Measurements from ENCODE around the gene ZMAT3.

The ZMAT3 gene

DNA sequence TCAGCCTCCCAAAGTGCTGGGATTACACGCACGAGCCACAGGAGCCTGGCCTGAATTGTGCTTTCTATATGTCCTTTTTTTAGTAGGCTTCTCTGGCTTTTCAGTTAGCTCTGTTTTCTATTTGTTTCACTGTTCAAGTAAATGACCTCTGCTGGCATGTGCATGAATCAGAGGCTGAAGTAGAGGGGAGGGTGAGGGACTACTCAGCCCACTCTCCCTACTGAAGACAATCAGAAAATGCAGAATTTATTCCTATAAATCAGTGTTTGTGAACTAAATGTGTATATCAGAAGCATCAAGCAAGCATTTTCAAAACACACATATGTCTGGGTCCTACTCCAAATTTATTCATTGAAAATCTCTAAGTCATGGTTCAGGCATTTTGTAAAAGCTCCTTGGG, 45.0 kb downstream of the ZMAT3 start:
- Histone ChIP-seq H3K4me1 (ENCODE audit: insufficient read depth, insufficient read length) (no peaks in the 10 kb centered on the region), H3K36me3 (ENCODE audit: insufficient read depth, insufficient read length, low read length) (peaks cover 2% of the 10 kb centered on the region), H3K4me3 (ENCODE audit: insufficient read length, low read depth) (no peak overlapping the region), H3K27me3 (ENCODE audit: insufficient read depth, insufficient read length) (no peaks in the 10 kb centered on the region), H3K9me3 (ENCODE audit: insufficient read depth, low read length) (no peaks in the 10 kb centered on the region; the same call in 1 of the 2 replicates), H3K9ac (ENCODE audit: insufficient read length, low read depth) (no peak overlapping the region)
- TF ChIP-seq YY1 (IDR thresholded peaks at IDR 0.05; ENCODE audit: insufficient read depth, insufficient read length): no peak
- TF ChIP-seq ZNF274 (IDR thresholded peaks at IDR 0.05; ENCODE audit: low read depth, low read length): no peak
- no peak for TF ChIP-seq SUZ12 (IDR thresholded peaks at IDR 0.05; ENCODE audit: extremely low read depth, insufficient read depth, insufficient read length)
- no peak for DNase-seq (ENCODE audit: low read depth, low spot score)

DNA sequence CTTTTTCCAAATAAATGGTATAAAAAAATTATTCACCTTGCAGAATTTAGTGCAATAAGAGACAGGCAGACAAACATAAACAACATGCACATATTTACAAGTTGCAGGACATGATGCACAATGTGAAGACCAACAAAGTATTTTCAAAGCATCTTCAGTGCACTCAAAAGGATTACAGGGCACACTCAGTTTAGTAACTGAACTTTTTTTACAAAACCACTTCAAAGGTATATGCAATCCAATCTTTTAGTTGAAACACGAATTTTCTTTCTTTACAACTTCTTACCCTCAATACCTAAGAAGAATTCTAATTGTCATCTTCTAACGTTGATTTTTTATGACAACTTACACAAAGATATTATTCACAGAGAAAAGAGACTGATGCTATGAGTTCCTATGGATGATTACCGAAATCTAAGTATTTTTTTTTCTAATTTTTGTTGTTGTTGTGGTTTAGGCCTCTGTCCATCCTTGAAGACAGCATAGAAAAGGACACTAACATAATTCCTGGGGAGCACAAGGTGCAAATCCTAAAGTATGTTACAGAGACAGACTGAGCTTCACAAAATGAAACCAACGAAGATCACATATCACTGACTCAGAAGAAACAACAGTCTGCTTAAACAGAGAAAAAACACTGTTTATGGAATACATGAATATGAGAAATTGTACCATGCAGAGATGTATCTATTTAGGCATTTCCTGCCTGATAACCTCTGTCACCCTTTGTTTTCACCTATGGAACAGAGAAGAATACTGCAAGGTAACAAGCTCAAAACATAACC, 50.3 kb downstream of the ZMAT3 start:
- Histone ChIP-seq H3K9ac (ENCODE audit: insufficient read length, low read depth) (no peak overlapping the region), H3K9me3 (ENCODE audit: insufficient read depth, low read length) (no peaks in the 10 kb centered on the region), H3K4me3 (ENCODE audit: insufficient read length, low read depth) (no peak overlapping the region), H3K36me3 (ENCODE audit: insufficient read depth, insufficient read length, low read length) (no peaks in the 10 kb centered on the region), H3K27me3 (ENCODE audit: insufficient read depth, insufficient read length) (no peaks in the 10 kb centered on the region), H3K4me1 (ENCODE audit: insufficient read depth, insufficient read length) (no peaks in the 10 kb centered on the region)
- DNase-seq (ENCODE audit: low read depth, low spot score): no peak
- TF ChIP-seq YY1 (IDR thresholded peaks at IDR 0.05; ENCODE audit: insufficient read depth, insufficient read length) (no peak), SUZ12 (IDR thresholded peaks at IDR 0.05; ENCODE audit: extremely low read depth, insufficient read depth, insufficient read length) (no peak), ZNF274 (IDR thresholded peaks at IDR 0.05; ENCODE audit: low read depth, low read length) (no peak)

DNA sequence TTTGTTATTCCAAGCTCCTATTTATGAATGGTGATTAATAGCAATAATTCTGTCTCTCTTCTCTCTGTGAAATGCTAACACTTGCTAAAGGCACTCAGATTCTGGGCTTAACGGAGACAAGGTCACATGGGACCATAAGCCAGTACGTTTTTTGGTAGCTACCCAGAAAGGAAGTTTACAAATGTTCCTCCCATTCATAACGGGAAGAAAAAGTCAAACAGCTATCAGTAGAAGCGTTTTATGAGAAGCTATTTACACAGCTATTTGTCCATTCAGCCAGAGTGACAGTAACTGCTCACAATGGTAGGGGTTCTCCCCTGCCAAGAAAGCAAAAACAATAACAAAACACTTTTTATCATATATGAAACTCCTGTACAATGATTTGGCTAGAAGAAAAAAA, 51.5 kb downstream of the ZMAT3 start:
- Histone ChIP-seq H3K4me3 (ENCODE audit: insufficient read length, low read depth) (no peak overlapping the region), H3K9ac (ENCODE audit: insufficient read length, low read depth) (no peak overlapping the region), H3K9me3 (ENCODE audit: insufficient read depth, low read length) (no peaks in the 10 kb centered on the region), H3K4me1 (ENCODE audit: insufficient read depth, insufficient read length) (no peaks in the 10 kb centered on the region), H3K36me3 (ENCODE audit: insufficient read depth, insufficient read length, low read length) (no peaks in the 10 kb centered on the region), H3K27me3 (ENCODE audit: insufficient read depth, insufficient read length) (no peaks in the 10 kb centered on the region)
- no peak for DNase-seq (ENCODE audit: low read depth, low spot score)
- no peak for TF ChIP-seq ZNF274 (IDR thresholded peaks at IDR 0.05; ENCODE audit: low read depth, low read length)
- TF ChIP-seq SUZ12 (IDR thresholded peaks at IDR 0.05; ENCODE audit: extremely low read depth, insufficient read depth, insufficient read length): no peak

- no peaks in the 10 kb centered on the region for H3K27me3 ChIP-seq (ENCODE audit: insufficient read depth, insufficient read length)
- no peak overlapping the region for H3K9ac ChIP-seq (ENCODE audit: insufficient read length, low read depth)
- H3K9me3 ChIP-seq (ENCODE audit: insufficient read depth, low read length): peaks cover 8% of the 10 kb centered on the region
- H3K4me1 ChIP-seq (ENCODE audit: insufficient read depth, insufficient read length): no peaks in the 10 kb centered on the region
- H3K36me3 ChIP-seq (ENCODE audit: insufficient read depth, insufficient read length, low read length): no peaks in the 10 kb centered on the region
- no peak overlapping the region for H3K4me3 ChIP-seq (ENCODE audit: insufficient read length, low read depth)
- no peak for DNase-seq (ENCODE audit: low read depth, low spot score)
- TF ChIP-seq YY1 (IDR thresholded peaks at IDR 0.05; ENCODE audit: insufficient read depth, insufficient read length): no peak
- TF ChIP-seq SUZ12 (IDR thresholded peaks at IDR 0.05; ENCODE audit: extremely low read depth, insufficient read depth, insufficient read length): no peak
- no peak for TF ChIP-seq ZNF274 (IDR thresholded peaks at IDR 0.05; ENCODE audit: low read depth, low read length)
Measured at GRCh38 chr3:179018808-179019207, 52.8 kb downstream of the ZMAT3 start.

DNA sequence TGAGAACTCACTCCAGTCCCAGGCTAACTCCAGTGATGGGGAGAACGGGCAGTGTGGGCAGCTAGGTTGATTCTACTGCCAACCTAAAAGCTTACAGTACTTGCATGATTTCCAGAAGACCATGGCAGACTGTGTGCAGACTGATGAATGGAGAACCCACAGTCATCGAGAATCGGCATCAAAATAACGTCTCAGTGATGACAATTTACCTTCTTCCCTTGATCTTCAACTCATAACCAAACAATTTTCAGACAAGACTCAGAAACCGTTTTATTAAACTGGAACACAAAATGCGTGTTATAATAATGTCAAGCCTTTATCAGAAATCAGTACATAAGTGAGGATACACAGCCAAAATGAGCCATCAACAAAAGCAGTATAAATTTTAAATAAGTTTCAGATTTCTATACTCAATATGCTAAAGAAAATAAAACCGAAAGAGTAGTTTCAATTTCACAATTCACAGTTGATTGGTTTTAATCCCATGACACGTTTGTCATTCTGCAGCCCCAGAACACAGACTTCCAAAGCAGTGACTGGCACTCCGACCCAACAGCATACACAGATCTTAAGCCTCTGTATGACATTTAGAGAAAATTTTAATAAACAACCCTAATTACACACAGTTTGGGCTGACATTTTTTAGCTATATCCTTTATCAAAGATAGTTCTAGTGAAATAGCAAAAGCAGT, 54.5 kb downstream of the ZMAT3 start:
- no peaks in the 10 kb centered on the region for H3K27me3 ChIP-seq (ENCODE audit: insufficient read depth, insufficient read length)
- TF ChIP-seq ZNF274 (IDR thresholded peaks at IDR 0.05; ENCODE audit: low read depth, low read length) (no peak), SUZ12 (IDR thresholded peaks at IDR 0.05; ENCODE audit: extremely low read depth, insufficient read depth, insufficient read length) (no peak), YY1 (IDR thresholded peaks at IDR 0.05; ENCODE audit: insufficient read depth, insufficient read length) (no peak)

GRCh38 chr3:179015551-179016020, 56.0 kb downstream of the ZMAT3 start:
- Histone ChIP-seq H3K4me3 (ENCODE audit: insufficient read length, low read depth) (no peak overlapping the region), H3K4me1 (ENCODE audit: insufficient read depth, insufficient read length) (no peaks in the 10 kb centered on the region), H3K9ac (ENCODE audit: insufficient read length, low read depth) (no peak overlapping the region), H3K27me3 (ENCODE audit: insufficient read depth, insufficient read length) (no peaks in the 10 kb centered on the region), H3K36me3 (ENCODE audit: insufficient read depth, insufficient read length, low read length) (no peaks in the 10 kb centered on the region), H3K9me3 (ENCODE audit: insufficient read depth, low read length) (peaks cover 21% of the 10 kb centered on the region)
- TF ChIP-seq YY1 (IDR thresholded peaks at IDR 0.05; ENCODE audit: insufficient read depth, insufficient read length) (no peak), SUZ12 (IDR thresholded peaks at IDR 0.05; ENCODE audit: extremely low read depth, insufficient read depth, insufficient read length) (no peak), ZNF274 (IDR thresholded peaks at IDR 0.05; ENCODE audit: low read depth, low read length) (no peak)
- DNase-seq (ENCODE audit: low read depth, low spot score): peak; percentile 75

More for the DNA sequence above, 54.5 kb downstream of the ZMAT3 start:
- peaks cover 21% of the 10 kb centered on the region for H3K9me3 ChIP-seq (ENCODE audit: insufficient read depth, low read length)
- no peaks in the 10 kb centered on the region for H3K36me3 ChIP-seq (ENCODE audit: insufficient read depth, insufficient read length, low read length)
- H3K9ac ChIP-seq (ENCODE audit: insufficient read length, low read depth): no peak overlapping the region
- H3K4me3 ChIP-seq (ENCODE audit: insufficient read length, low read depth): no peak overlapping the region
- no peaks in the 10 kb centered on the region for H3K4me1 ChIP-seq (ENCODE audit: insufficient read depth, insufficient read length)
- DNase-seq (ENCODE audit: low read depth, low spot score): no peak

GRCh38 chr3:179005706-179006105, 65.9 kb downstream of the ZMAT3 start:
- DNase-seq (ENCODE audit: low read depth, low spot score): no peak
- H3K9me3 ChIP-seq (ENCODE audit: insufficient read depth, low read length): no peaks in the 10 kb centered on the region
- H3K27me3 ChIP-seq (ENCODE audit: insufficient read depth, insufficient read length): no peaks in the 10 kb centered on the region
- TF ChIP-seq YY1 (IDR thresholded peaks at IDR 0.05; ENCODE audit: insufficient read depth, insufficient read length): no peak
- TF ChIP-seq ZNF274 (IDR thresholded peaks at IDR 0.05; ENCODE audit: low read depth, low read length): no peak
- TF ChIP-seq SUZ12 (IDR thresholded peaks at IDR 0.05; ENCODE audit: extremely low read depth, insufficient read depth, insufficient read length): no peak
- no peaks in the 10 kb centered on the region for H3K4me1 ChIP-seq (ENCODE audit: insufficient read depth, insufficient read length)
- H3K36me3 ChIP-seq (ENCODE audit: insufficient read depth, insufficient read length, low read length): no peaks in the 10 kb centered on the region
- no peak overlapping the region for H3K9ac ChIP-seq (ENCODE audit: insufficient read length, low read depth)
- no peak overlapping the region for H3K4me3 ChIP-seq (ENCODE audit: insufficient read length, low read depth)

Data from NT2/D1 (cell line).